Measurements from ENCODE around the gene LSM14B.
"Not testable (repeated sequence)": the region's sequence is repeated elsewhere in the genome, so short reads cannot be mapped to it uniquely, and the experiment has no call there.

LSM14B gene

GRCh38 chr20:62143081-62143956 is 21.0 kb downstream of the LSM14B start, which contains the start of the genes PSMA7 and SS18L1:
Gene PSMA7, minus strand, starts transcription at chr20:62143394. Its CDS starts 91 bp downstream, at chr20:62143303.
Gene SS18L1, plus strand, starts transcription at chr20:62143769. Its CDS starts 52 bp downstream, at chr20:62143821.
- Histone ChIP-seq H3K36me3 (ENCODE audit: insufficient read depth, low read length) (peaks cover 42% of the 10 kb centered on the region), H3K27ac (peak within 1 kb of the TSS; percentile 71), H3K4me3 (peak within 1 kb of the TSS; percentile 97), H3K9me3 (ENCODE audit: low read depth, low read length) (no peaks in the 10 kb centered on the region), H3K9ac (ENCODE audit: insufficient read length) (peak within 1 kb of the TSS; percentile 96)
- TF ChIP-seq FOXP2 (optimal IDR thresholded peaks at IDR 0.05; ENCODE audit: control extremely low read depth, extremely low read length, insufficient read depth) (no peak), POLR2AphosphoS5 (IDR thresholded peaks at IDR 0.05; ENCODE audit: borderline replicate concordance, low read depth, low read length) (peak; percentile 81)
- DNase-seq (ENCODE audit: low read depth, low spot score): no peak

GRCh38 chr20:62143957-62144825 is 21.9 kb downstream of the LSM14B start:
- DNase-seq (ENCODE audit: low read depth, low spot score): no peak
- Histone ChIP-seq H3K27ac (no peak overlapping the region), H3K4me3 (peak overlapping the region; percentile 97), H3K36me3 (ENCODE audit: insufficient read depth, low read length) (peaks cover 33% of the 10 kb centered on the region), H3K9me3 (ENCODE audit: low read depth, low read length) (no peaks in the 10 kb centered on the region), H3K9ac (ENCODE audit: insufficient read length) (peak overlapping the region; percentile 68)
- TF ChIP-seq POLR2AphosphoS5 (IDR thresholded peaks at IDR 0.05; ENCODE audit: borderline replicate concordance, low read depth, low read length) (no peak), FOXP2 (optimal IDR thresholded peaks at IDR 0.05; ENCODE audit: control extremely low read depth, extremely low read length, insufficient read depth) (no peak), EZH2 (IDR thresholded peaks at IDR 0.05) (no peak)

- no peak overlapping the region for H3K4me3 ChIP-seq
- no peaks in the 10 kb centered on the region for H3K9me3 ChIP-seq (ENCODE audit: low read depth, low read length)
- TF ChIP-seq EZH2 (IDR thresholded peaks at IDR 0.05): no peak
- TF ChIP-seq FOXP2 (optimal IDR thresholded peaks at IDR 0.05; ENCODE audit: control extremely low read depth, extremely low read length, insufficient read depth): no peak
- TF ChIP-seq POLR2AphosphoS5 (IDR thresholded peaks at IDR 0.05; ENCODE audit: borderline replicate concordance, low read depth, low read length): no peak
- H3K9ac ChIP-seq (ENCODE audit: insufficient read length): no peak overlapping the region
- no peak overlapping the region for H3K27ac ChIP-seq
- no peak for DNase-seq (ENCODE audit: low read depth, low spot score)
- peaks cover 19% of the 10 kb centered on the region for H3K36me3 ChIP-seq (ENCODE audit: insufficient read depth, low read length)
Measured at GRCh38 chr20:62145688-62146018, 23.4 kb downstream of the LSM14B start.

GRCh38 chr20:62146019-62146755 is 23.9 kb downstream of the LSM14B start:
- TF ChIP-seq EZH2 (IDR thresholded peaks at IDR 0.05): no peak
- no peak for TF ChIP-seq POLR2AphosphoS5 (IDR thresholded peaks at IDR 0.05; ENCODE audit: borderline replicate concordance, low read depth, low read length)
- TF ChIP-seq FOXP2 (optimal IDR thresholded peaks at IDR 0.05; ENCODE audit: control extremely low read depth, extremely low read length, insufficient read depth): no peak
- no peak overlapping the region for H3K9ac ChIP-seq (ENCODE audit: insufficient read length)

GRCh38 chr20:62147125-62147524 is 24.9 kb downstream of the LSM14B start:
- H3K9ac ChIP-seq (ENCODE audit: insufficient read length): no peak overlapping the region
- H3K27ac ChIP-seq: no peak overlapping the region
- no peak overlapping the region for H3K4me3 ChIP-seq
- peaks cover 15% of the 10 kb centered on the region; the same call in 1 of the 2 replicates for H3K36me3 ChIP-seq (ENCODE audit: insufficient read depth, low read length)
- DNase-seq (ENCODE audit: low read depth, low spot score): no peak
- no peaks in the 10 kb centered on the region for H3K9me3 ChIP-seq (ENCODE audit: low read depth, low read length)
- TF ChIP-seq EZH2 (IDR thresholded peaks at IDR 0.05): no peak
- TF ChIP-seq FOXP2 (optimal IDR thresholded peaks at IDR 0.05; ENCODE audit: control extremely low read depth, extremely low read length, insufficient read depth): no peak
- no peak for TF ChIP-seq POLR2AphosphoS5 (IDR thresholded peaks at IDR 0.05; ENCODE audit: borderline replicate concordance, low read depth, low read length)

More at GRCh38 chr20:62146019-62146755, 23.9 kb downstream of the LSM14B start:
- no peak overlapping the region for H3K4me3 ChIP-seq
- DNase-seq (ENCODE audit: low read depth, low spot score): no peak
- no peak overlapping the region for H3K27ac ChIP-seq
- H3K36me3 ChIP-seq (ENCODE audit: insufficient read depth, low read length): peaks cover 13% of the 10 kb centered on the region; the same call in 1 of the 2 replicates
- no peaks in the 10 kb centered on the region for H3K9me3 ChIP-seq (ENCODE audit: low read depth, low read length)

- TF ChIP-seq EZH2 (IDR thresholded peaks at IDR 0.05) (no peak), POLR2AphosphoS5 (IDR thresholded peaks at IDR 0.05; ENCODE audit: borderline replicate concordance, low read depth, low read length) (no peak), FOXP2 (optimal IDR thresholded peaks at IDR 0.05; ENCODE audit: control extremely low read depth, extremely low read length, insufficient read depth) (no peak)
- H3K4me3 ChIP-seq: no peak overlapping the region
- H3K36me3 ChIP-seq (ENCODE audit: insufficient read depth, low read length): peaks cover 19% of the 10 kb centered on the region; the same call in 1 of the 2 replicates
- H3K9ac ChIP-seq (ENCODE audit: insufficient read length): no peak overlapping the region
- no peak for DNase-seq (ENCODE audit: low read depth, low spot score)
- H3K9me3 ChIP-seq (ENCODE audit: low read depth, low read length): no peaks in the 10 kb centered on the region
- H3K27ac ChIP-seq: no peak overlapping the region
Measured at GRCh38 chr20:62147528-62147927, 25.3 kb downstream of the LSM14B start.

GRCh38 chr20:62148383-62148782 is 26.1 kb downstream of the LSM14B start:
- not testable (repeated sequence) for DNase-seq (ENCODE audit: low read depth, low spot score); H3K27ac ChIP-seq; H3K9ac ChIP-seq (ENCODE audit: insufficient read length); H3K9me3 ChIP-seq (ENCODE audit: low read depth, low read length); H3K4me3 ChIP-seq
- H3K36me3 ChIP-seq (ENCODE audit: insufficient read depth, low read length): peaks cover 21% of the 10 kb centered on the region; the same call in 1 of the 2 replicates

All from SK-N-MC (cell line).